ENCODE results near the gene MCM7. TPM values are rescaled to one million over a fixed set of nuclear protein-coding genes. Genes with fewer than 3 reads are reported as not detected.

The MCM7 gene
- total and polyA plus RNA-seq, 2 of the 13 experiments (the other 11 are each of a cell fraction or from before 2014, with no cell fraction given) = 84.5 to 214 TPM

DNA sequence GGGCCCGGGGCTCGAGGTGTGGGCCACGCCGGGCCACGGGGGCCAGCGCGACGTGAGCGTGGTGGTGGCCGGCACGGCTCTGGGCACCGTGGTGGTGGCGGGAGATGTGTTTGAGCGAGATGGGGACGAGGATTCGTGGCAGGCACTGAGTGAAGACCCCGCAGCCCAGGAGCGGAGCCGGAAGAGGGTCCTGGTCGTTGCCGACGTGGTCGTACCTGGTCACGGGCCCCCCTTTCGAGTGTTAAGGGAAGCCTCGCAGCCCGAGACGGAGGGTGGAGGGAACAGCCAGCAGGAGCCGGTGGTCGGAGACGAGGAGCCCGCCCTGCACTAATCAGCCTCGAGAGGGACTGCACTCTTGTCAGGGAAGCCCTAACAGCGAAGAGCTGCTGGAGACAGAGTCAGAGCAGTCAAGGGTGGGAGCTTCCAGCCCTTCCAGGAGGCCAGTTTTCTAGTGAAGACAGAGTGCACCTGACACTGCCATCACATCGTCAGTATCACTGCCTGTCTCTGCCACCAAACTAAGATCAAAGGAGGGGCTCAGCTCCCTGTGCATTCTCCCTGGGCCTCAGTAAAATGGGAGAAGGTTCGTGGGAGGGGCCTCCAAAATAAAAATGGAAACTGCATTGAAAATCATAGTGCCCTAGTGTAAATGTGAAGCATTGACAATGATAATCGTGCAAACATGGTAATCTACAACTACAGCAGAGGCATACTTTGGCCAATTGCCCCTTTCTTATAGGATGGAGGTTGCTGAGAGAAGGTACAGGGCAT is 26.9 kb upstream of the MCM7 start (continued):
- TF ChIP-seq GABPB1 (CRISPR knock-in tag; IDR thresholded peaks at IDR 0.05) (no peak), NRL (CRISPR knock-in tag; IDR thresholded peaks at IDR 0.05; ENCODE audit: borderline replicate concordance) (0 out of 2 replicates have a peak, but pooled peaks have one; percentile 24), FOXM1 (CRISPR knock-in tag; IDR thresholded peaks at IDR 0.05) (no peak), YY1 (IDR thresholded peaks at IDR 0.05; ENCODE audit: insufficient read depth, insufficient replicate concordance, low read depth, low read length) (no peak), SAP130 (CRISPR knock-in tag; IDR thresholded peaks at IDR 0.05; ENCODE audit: low read depth) (peak; percentile 9; the same call in 1 of the 2 replicates), DMAP1 (CRISPR knock-in tag; IDR thresholded peaks at IDR 0.05) (no peak), NCOA5 (CRISPR knock-in tag; IDR thresholded peaks at IDR 0.05) (no peak), MLLT10 (CRISPR knock-in tag; IDR thresholded peaks at IDR 0.05) (no peak), ARHGAP35 (CRISPR knock-in tag; IDR thresholded peaks at IDR 0.05; ENCODE audit: borderline replicate concordance) (peak; percentile 18; the same call in 1 of the 2 replicates), SRF (IDR thresholded peaks at IDR 0.05; ENCODE audit: low read depth, low read length) (no peak), SIN3A (IDR thresholded peaks at IDR 0.05; ENCODE audit: borderline replicate concordance, low read depth, low read length) (no peak; the same call in 1 of the 2 replicates), ZFP62 (CRISPR knock-in tag; IDR thresholded peaks at IDR 0.05) (no peak), ZNF550 (CRISPR knock-in tag; IDR thresholded peaks at IDR 0.05; ENCODE audit: borderline replicate concordance) (no peak), ZNF678 (CRISPR knock-in tag; IDR thresholded peaks at IDR 0.05) (no peak), SETDB1 (CRISPR knock-in tag; IDR thresholded peaks at IDR 0.05; ENCODE audit: borderline replicate concordance) (no peak), ZNF709 (CRISPR knock-in tag; IDR thresholded peaks at IDR 0.05) (no peak), ZNF317 (CRISPR knock-in tag; IDR thresholded peaks at IDR 0.05) (no peak), ZMYM4 (CRISPR knock-in tag; IDR thresholded peaks at IDR 0.05) (0 out of 2 replicates have a peak, but pooled peaks have one; percentile 12), ZNF746 (CRISPR knock-in tag; IDR thresholded peaks at IDR 0.05) (peak; percentile 51; the same call in 1 of the 2 replicates), ZC3H13 (CRISPR knock-in tag; IDR thresholded peaks at IDR 0.05) (0 out of 2 replicates have a peak, but pooled peaks have one; percentile 37)
- TF ChIP-seq, protein P1, sequence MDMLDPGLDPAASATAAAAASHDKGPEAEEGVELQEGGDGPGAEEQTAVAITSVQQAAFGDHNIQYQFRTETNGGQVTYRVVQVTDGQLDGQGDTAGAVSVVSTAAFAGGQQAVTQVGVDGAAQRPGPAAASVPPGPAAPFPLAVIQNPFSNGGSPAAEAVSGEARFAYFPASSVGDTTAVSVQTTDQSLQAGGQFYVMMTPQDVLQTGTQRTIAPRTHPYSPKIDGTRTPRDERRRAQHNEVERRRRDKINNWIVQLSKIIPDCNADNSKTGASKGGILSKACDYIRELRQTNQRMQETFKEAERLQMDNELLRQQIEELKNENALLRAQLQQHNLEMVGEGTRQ (IDR thresholded peaks at IDR 0.05; ENCODE audit: low read depth, low read length) = no peak
- TF ChIP-seq, protein P1 (CRISPR knock-in tag; IDR thresholded peaks at IDR 0.05; ENCODE audit: borderline replicate concordance) = no peak
- TF ChIP-seq, protein P2, sequence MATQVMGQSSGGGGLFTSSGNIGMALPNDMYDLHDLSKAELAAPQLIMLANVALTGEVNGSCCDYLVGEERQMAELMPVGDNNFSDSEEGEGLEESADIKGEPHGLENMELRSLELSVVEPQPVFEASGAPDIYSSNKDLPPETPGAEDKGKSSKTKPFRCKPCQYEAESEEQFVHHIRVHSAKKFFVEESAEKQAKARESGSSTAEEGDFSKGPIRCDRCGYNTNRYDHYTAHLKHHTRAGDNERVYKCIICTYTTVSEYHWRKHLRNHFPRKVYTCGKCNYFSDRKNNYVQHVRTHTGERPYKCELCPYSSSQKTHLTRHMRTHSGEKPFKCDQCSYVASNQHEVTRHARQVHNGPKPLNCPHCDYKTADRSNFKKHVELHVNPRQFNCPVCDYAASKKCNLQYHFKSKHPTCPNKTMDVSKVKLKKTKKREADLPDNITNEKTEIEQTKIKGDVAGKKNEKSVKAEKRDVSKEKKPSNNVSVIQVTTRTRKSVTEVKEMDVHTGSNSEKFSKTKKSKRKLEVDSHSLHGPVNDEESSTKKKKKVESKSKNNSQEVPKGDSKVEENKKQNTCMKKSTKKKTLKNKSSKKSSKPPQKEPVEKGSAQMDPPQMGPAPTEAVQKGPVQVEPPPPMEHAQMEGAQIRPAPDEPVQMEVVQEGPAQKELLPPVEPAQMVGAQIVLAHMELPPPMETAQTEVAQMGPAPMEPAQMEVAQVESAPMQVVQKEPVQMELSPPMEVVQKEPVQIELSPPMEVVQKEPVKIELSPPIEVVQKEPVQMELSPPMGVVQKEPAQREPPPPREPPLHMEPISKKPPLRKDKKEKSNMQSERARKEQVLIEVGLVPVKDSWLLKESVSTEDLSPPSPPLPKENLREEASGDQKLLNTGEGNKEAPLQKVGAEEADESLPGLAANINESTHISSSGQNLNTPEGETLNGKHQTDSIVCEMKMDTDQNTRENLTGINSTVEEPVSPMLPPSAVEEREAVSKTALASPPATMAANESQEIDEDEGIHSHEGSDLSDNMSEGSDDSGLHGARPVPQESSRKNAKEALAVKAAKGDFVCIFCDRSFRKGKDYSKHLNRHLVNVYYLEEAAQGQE (IDR thresholded peaks at IDR 0.05; ENCODE audit: borderline replicate concordance in 1 of 2, low read depth in 1 of 2, low read length in 2 of 2) = no peak
- TF ChIP-seq, protein P3, sequence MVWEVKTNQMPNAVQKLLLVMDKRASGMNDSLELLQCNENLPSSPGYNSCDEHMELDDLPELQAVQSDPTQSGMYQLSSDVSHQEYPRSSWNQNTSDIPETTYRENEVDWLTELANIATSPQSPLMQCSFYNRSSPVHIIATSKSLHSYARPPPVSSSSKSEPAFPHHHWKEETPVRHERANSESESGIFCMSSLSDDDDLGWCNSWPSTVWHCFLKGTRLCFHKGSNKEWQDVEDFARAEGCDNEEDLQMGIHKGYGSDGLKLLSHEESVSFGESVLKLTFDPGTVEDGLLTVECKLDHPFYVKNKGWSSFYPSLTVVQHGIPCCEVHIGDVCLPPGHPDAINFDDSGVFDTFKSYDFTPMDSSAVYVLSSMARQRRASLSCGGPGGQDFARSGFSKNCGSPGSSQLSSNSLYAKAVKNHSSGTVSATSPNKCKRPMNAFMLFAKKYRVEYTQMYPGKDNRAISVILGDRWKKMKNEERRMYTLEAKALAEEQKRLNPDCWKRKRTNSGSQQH (CRISPR knock-in tag; IDR thresholded peaks at IDR 0.05; ENCODE audit: low read depth) = no peak

Data from HepG2 (cell line).